ENCODE data around the gene DLGAP1. TPM values are rescaled to one million over a fixed set of nuclear protein-coding genes. Genes with fewer than 3 reads are reported as not detected.

The DLGAP1 gene
- total RNA-seq, 1 experiment from 2014 or later, result 0.07 TPM

DNA sequence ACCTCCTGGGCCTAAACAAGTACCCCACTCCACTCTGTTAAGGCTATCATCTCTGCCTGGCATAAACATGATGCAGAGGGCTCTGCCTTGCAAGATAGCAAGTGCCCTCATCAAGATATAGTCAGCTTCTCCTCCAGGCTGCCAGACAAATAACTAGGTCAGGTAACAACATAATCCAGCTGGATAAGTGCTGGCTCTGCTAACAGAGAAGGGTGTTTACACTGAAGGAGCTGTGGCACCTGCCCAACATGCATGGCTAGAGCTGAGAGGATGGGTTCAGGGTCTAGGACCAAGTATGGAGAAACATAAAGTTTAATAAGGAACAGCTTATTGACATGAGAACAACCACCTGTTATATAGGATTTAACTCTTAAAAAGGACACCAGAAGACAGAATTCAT is 42.8 kb downstream of the DLGAP1 start:
- TF ChIP-seq, protein P1, sequence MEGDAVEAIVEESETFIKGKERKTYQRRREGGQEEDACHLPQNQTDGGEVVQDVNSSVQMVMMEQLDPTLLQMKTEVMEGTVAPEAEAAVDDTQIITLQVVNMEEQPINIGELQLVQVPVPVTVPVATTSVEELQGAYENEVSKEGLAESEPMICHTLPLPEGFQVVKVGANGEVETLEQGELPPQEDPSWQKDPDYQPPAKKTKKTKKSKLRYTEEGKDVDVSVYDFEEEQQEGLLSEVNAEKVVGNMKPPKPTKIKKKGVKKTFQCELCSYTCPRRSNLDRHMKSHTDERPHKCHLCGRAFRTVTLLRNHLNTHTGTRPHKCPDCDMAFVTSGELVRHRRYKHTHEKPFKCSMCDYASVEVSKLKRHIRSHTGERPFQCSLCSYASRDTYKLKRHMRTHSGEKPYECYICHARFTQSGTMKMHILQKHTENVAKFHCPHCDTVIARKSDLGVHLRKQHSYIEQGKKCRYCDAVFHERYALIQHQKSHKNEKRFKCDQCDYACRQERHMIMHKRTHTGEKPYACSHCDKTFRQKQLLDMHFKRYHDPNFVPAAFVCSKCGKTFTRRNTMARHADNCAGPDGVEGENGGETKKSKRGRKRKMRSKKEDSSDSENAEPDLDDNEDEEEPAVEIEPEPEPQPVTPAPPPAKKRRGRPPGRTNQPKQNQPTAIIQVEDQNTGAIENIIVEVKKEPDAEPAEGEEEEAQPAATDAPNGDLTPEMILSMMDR (IDR thresholded peaks at IDR 0.05; ENCODE audit: insufficient read depth in 1 of 2, low read depth in 1 of 2, low read length in 1 of 2, severe bottlenecking in 1 of 2, unreplicated experiment in 1 of 2), result no peak
- Histone ChIP-seq H3K4me1 (no peaks in the 10 kb centered on the region), H3K27me3 (replicated peaks; ENCODE audit: control insufficient read depth, insufficient read depth, low read length) (no peaks in the 10 kb centered on the region), H3K4me3 (ENCODE audit: low read depth, low read length) (no peak overlapping the region), H3K36me3 (ENCODE audit: control insufficient read depth, insufficient read depth, low read length) (no peaks in the 10 kb centered on the region), H3K9me3 (no peaks in the 10 kb centered on the region)
- intact Hi-C loops (cut with micrococcal nuclease; ENCODE audit: unreplicated experiment), result no loop called here
- Mint-ChIP-seq H3K27ac (ENCODE audit: unreplicated experiment) (no peak overlapping the region), H3K4me1 (ENCODE audit: low read depth, unreplicated experiment) (no peaks in the 10 kb centered on the region), H3K36me3 (ENCODE audit: insufficient read depth, unreplicated experiment) (no peaks in the 10 kb centered on the region), H3K4me3 (ENCODE audit: unreplicated experiment) (no peak overlapping the region), H3K9me3 (ENCODE audit: unreplicated experiment) (no peaks in the 10 kb centered on the region), H3K27me3 (ENCODE audit: insufficient read depth, unreplicated experiment) (peaks cover 4% of the 10 kb centered on the region)
- BruUV-seq (replicated peaks), result no TSS peak
- POLR2A ChIA-PET, result no interaction called here
- DNase-seq, result no peak
- CTCF ChIA-PET, result no interaction called here

DNA sequence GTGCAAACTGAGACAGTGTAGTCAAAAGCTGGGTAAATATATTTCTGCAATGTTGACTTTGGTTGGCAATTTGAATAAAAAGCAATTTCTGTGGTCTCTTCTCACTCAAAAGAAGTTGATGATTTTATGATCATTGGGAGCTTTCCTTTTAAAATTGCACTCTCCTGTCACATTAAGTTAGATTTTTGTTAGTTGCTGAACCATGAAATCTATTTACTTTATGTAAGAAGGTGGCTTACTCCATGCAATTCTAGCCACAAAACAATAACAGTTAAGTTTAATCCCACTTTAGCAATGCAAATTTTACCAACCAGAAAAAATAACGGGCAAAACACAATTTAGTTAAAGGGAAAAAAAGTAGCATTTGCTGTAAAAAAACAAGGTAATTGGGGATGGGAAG is 48.3 kb downstream of the DLGAP1 start:
- H3K4me3 ChIP-seq (ENCODE audit: low read depth, low read length), result no peak overlapping the region
- no peaks in the 10 kb centered on the region for H3K9me3 ChIP-seq
- no peak overlapping the region for H3K27ac Mint-ChIP-seq (ENCODE audit: unreplicated experiment)
- H3K4me1 Mint-ChIP-seq (ENCODE audit: low read depth, unreplicated experiment), result no peaks in the 10 kb centered on the region
- TF ChIP-seq, protein P1 (IDR thresholded peaks at IDR 0.05; ENCODE audit: insufficient read depth in 1 of 2, low read depth in 1 of 2, low read length in 1 of 2, severe bottlenecking in 1 of 2, unreplicated experiment in 1 of 2), result no peak
- peaks cover 10% of the 10 kb centered on the region for H3K27me3 Mint-ChIP-seq (ENCODE audit: insufficient read depth, unreplicated experiment)
- ChIA-PET CTCF (no interaction called here), POLR2A (no interaction called here)
- intact Hi-C loops (cut with micrococcal nuclease; ENCODE audit: unreplicated experiment), result no loop called here
- no peaks in the 10 kb centered on the region for H3K36me3 Mint-ChIP-seq (ENCODE audit: insufficient read depth, unreplicated experiment)
- H3K36me3 ChIP-seq (ENCODE audit: control insufficient read depth, insufficient read depth, low read length), result no peaks in the 10 kb centered on the region
- no peak overlapping the region for H3K4me3 Mint-ChIP-seq (ENCODE audit: unreplicated experiment)
- no peaks in the 10 kb centered on the region for H3K27me3 ChIP-seq (replicated peaks; ENCODE audit: control insufficient read depth, insufficient read depth, low read length)
- no peaks in the 10 kb centered on the region for H3K9me3 Mint-ChIP-seq (ENCODE audit: unreplicated experiment)
- DNase-seq, result no peak
- no peaks in the 10 kb centered on the region for H3K4me1 ChIP-seq
- no TSS peak for BruUV-seq (replicated peaks)

DNA sequence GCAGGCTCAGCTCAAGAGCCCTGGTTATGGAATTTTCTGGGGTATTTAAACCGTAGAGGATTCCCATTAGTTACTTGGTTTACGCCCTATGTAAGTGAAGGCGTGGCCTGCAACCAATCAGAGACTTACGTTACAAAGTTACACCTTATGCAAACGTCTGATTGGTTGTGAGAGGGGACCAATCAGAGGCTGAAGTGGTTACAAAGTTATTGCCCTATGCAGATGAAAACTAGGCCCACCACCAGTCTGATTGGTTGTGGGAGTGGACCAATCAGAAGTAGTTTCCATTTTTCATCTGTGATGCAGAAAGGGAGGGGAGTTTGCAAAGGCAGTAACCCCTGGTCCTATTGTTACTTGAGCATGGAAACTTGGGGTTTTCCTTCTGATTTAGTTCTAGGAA is 49.1 kb downstream of the DLGAP1 start:
- Histone ChIP-seq H3K36me3 (ENCODE audit: control insufficient read depth, insufficient read depth, low read length) (no peaks in the 10 kb centered on the region), H3K9me3 (no peaks in the 10 kb centered on the region), H3K4me1 (no peaks in the 10 kb centered on the region), H3K27me3 (replicated peaks; ENCODE audit: control insufficient read depth, insufficient read depth, low read length) (no peaks in the 10 kb centered on the region), H3K4me3 (ENCODE audit: low read depth, low read length) (no peak overlapping the region)
- Mint-ChIP-seq H3K9me3 (ENCODE audit: unreplicated experiment) (no peaks in the 10 kb centered on the region), H3K27ac (ENCODE audit: unreplicated experiment) (no peak overlapping the region), H3K27me3 (ENCODE audit: insufficient read depth, unreplicated experiment) (peaks cover 6% of the 10 kb centered on the region), H3K4me3 (ENCODE audit: unreplicated experiment) (no peak overlapping the region), H3K36me3 (ENCODE audit: insufficient read depth, unreplicated experiment) (no peaks in the 10 kb centered on the region), H3K4me1 (ENCODE audit: low read depth, unreplicated experiment) (no peaks in the 10 kb centered on the region)
- intact Hi-C loops (cut with micrococcal nuclease; ENCODE audit: unreplicated experiment), result no loop called here
- DNase-seq, result no peak
- ChIA-PET CTCF (no interaction called here), POLR2A (no interaction called here)
- TF ChIP-seq, protein P1 (IDR thresholded peaks at IDR 0.05; ENCODE audit: insufficient read depth in 1 of 2, low read depth in 1 of 2, low read length in 1 of 2, severe bottlenecking in 1 of 2, unreplicated experiment in 1 of 2), result no peak
- BruUV-seq (replicated peaks), result no TSS peak

Measured in Caco-2 (cell line).